Measurements from ENCODE around the gene VAMP2. TPM values are rescaled to one million over a fixed set of nuclear protein-coding genes. Genes with fewer than 3 reads are reported as not detected.

Gene VAMP2
- total RNA-seq, 4 donors from 2014 or later: 16.8 to 42.1 (median 21.2) TPM

GRCh38 chr17:8110456-8110804 lies 52.3 kb downstream of the VAMP2 start:
- no peak for TF ChIP-seq CTCF (IDR thresholded peaks at IDR 0.05)
- no peak for DNase-seq (ENCODE audit: low spot score)
- no peak for ATAC-seq (ENCODE audit: low FRiP score)

DNA sequence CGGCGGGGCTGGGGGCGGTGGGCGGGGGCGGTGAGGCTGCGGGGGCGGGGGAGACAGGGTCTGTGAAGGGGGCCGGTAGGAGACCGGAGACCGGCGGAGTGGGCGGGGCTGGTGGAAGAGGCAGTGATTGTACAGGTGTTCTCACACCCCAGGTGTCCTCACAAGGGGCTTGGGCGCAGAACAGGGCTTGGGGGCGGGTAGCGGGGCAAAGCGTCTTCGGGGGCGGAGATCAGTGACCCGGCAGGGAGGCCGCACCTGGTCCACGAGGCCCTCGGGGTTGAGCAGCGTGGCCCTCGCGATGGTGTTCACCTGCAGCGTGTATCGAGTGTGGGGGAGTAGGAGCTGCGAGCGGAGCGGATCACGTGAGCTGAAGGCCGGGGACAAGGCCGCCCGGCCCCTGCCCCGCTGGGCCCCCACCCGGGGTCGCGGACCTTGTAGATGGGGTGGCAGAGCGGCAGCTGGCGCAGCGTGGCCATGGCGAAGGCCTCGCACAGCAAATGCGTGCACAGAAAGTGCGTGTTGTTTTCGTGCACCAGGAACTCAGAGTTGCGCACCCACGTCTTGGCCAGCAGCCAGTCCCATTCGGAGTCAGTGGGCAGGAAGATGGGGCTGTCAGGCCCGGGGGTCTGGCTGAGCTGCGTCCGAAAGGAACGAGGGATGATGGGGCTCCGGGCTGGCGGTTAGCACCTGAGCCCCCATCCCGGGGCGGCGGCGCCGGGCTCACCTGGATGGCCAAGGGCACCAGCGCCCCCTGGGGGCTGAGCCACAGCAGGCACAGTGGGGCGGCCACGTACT lies 52.9 kb downstream of the VAMP2 start:
- ATAC-seq (ENCODE audit: low FRiP score) (peak; percentile 65), DNase-seq (ENCODE audit: low spot score) (peak; percentile 40)
- TF ChIP-seq CTCF (IDR thresholded peaks at IDR 0.05): peak in 1 of 3 donors; percentile 66

Other genes starting within 250 kb of the VAMP2 start
- 10 to 100 TPM in 2 of 4 donors, 1 to 10 TPM in 2; 4.1 to 19.1 (median 9.7) TPM for gene RNF227, start 246.7 kb downstream of the VAMP2 start, total RNA-seq
- 1 to 10 TPM; 1.6 to 2.9 (median 2.6) TPM for gene KCNAB3, start 233.1 kb downstream of the VAMP2 start, total RNA-seq
- gene TRAPPC1, start 231.0 kb downstream of the VAMP2 start, total RNA-seq: 10 to 100 TPM; 30.0 to 73.3 (median 48.3) TPM
- 10 to 100 TPM; 14.8 to 24.7 (median 19.8) TPM for gene CNTROB, start 230.7 kb downstream of the VAMP2 start, total RNA-seq
- gene GUCY2D, start 160.3 kb downstream of the VAMP2 start, total RNA-seq: under 1 TPM in 2 of 4 donors, not detected in 2; 0.09 to 0.12 TPM
- 1 to 10 TPM; 3.8 to 9.8 (median 8.2) TPM for gene ALOX15B, start 123.9 kb downstream of the VAMP2 start, total RNA-seq
- not detected for gene ALOX12B, start 75.2 kb downstream of the VAMP2 start, total RNA-seq
- gene ALOXE3, start 44.4 kb downstream of the VAMP2 start, total RNA-seq: under 1 TPM in 2 of 4 donors, not detected in 2; 0.09 to 0.24 TPM
- under 1 TPM in 1 of 4 donors, not detected in 3; 0.46 TPM for gene HES7, start 38.8 kb downstream of the VAMP2 start, total RNA-seq
- gene PER1, start 10.5 kb downstream of the VAMP2 start, total RNA-seq: 100 to 1,000 TPM in 2 of 4 donors, 10 to 100 TPM in 2; 78.8 to 169 (median 122) TPM
- gene TMEM107, start 13.4 kb upstream of the VAMP2 start, total RNA-seq: 10 to 100 TPM; 10.9 to 78.4 (median 34.1) TPM
- 1 to 10 TPM; 4.7 to 9.9 (median 6.7) TPM for gene BORCS6, start 27.2 kb upstream of the VAMP2 start, total RNA-seq
- gene AURKB, start 47.6 kb upstream of the VAMP2 start, total RNA-seq: 1 to 10 TPM in 2 of 4 donors, under 1 TPM in 1, not detected in 1; 0.79 to 3.0 (median 2.0) TPM
- 10 to 100 TPM; 13.0 to 31.7 (median 18.9) TPM for gene CTC1, start 85.1 kb upstream of the VAMP2 start, total RNA-seq
- 10 to 100 TPM; 12.9 to 27.7 (median 19.8) TPM for gene PFAS, start 86.3 kb upstream of the VAMP2 start, total RNA-seq
- 10 to 100 TPM; 16.7 to 31.4 (median 23.0) TPM for gene RANGRF, start 125.7 kb upstream of the VAMP2 start, total RNA-seq
- gene SLC25A35, start 132.5 kb upstream of the VAMP2 start, total RNA-seq: 1 to 10 TPM; 1.0 to 4.0 (median 3.1) TPM
- 100 to 1,000 TPM in 1 of 4 donors, 10 to 100 TPM in 2, 1 to 10 TPM in 1; 8.6 to 132 (median 60.4) TPM for gene ARHGEF15, start 147.3 kb upstream of the VAMP2 start, total RNA-seq
- gene ODF4, start 176.9 kb upstream of the VAMP2 start, total RNA-seq: not detected
- gene RPL26, start 220.2 kb upstream of the VAMP2 start, total RNA-seq: 1,000 to 10,000 TPM; 3,452 to 4,057 (median 3,629) TPM
- not detected for gene RNF222, start 234.9 kb upstream of the VAMP2 start, total RNA-seq

Measured in omental fat pad (tissue), 4 donors.